Suprapubic skin (tissue), 4 donors: Measurements from ENCODE around the gene RAF1. TPM values are rescaled to one million over a fixed set of nuclear protein-coding genes. Genes with fewer than 3 reads are reported as not detected.

Source experiments
- DNase-seq, 2 donors: peaks; one replicate each; pipeline ENCODE4 v3.0.0-alpha.2; 2019; ENCODE audit warnings: low spot score in 2 of 2
- H3K27ac ChIP-seq: fragments of 200-600 bp; sonication (generic); one replicate; pipeline ENCODE4 v1.5.1; 2019
- H3K27me3 ChIP-seq: fragments of 200-600 bp; sonication (generic); one replicate; pipeline ENCODE4 v1.5.1; 2019
- H3K36me3 ChIP-seq: fragments of 200-600 bp; sonication (generic); one replicate; pipeline ENCODE4 v1.5.1; 2019
- H3K4me1 ChIP-seq: fragments of 200-600 bp; sonication (generic); one replicate; pipeline ENCODE4 v1.5.1; 2019
- H3K4me3 ChIP-seq: fragments of 200-600 bp; sonication (generic); one replicate; pipeline ENCODE4 v1.5.1; 2019; ENCODE audit warnings: mild to moderate bottlenecking
- H3K9me3 ChIP-seq: fragments of 200-600 bp; sonication (generic); one replicate; pipeline ENCODE4 v1.5.1; 2019
- CTCF ChIP-seq, 2 donors: fragments of 200-600 bp in 1 of 2; fragments of 450-650 bp in 1 of 2; sonication (generic) in 1 of 2; IDR thresholded peaks; one replicate each; pipeline ENCODE4 v1.5.1; 2016 to 2019; ENCODE audit warnings: antibody characterized with exemption in 2 of 2, mild to moderate bottlenecking in 1 of 2, moderate library complexity in 1 of 2
- EP300 ChIP-seq: sonication (generic); formaldehyde crosslinking; IDR thresholded peaks from one replicate; pipeline ENCODE4 v1.6.1; 2017; ENCODE audit warnings: antibody characterized with exemption
- POLR2A ChIP-seq, 2 donors: fragments of 450-650 bp; IDR thresholded peaks; one replicate each; pipeline ENCODE4 v1.6.1; 2017; ENCODE audit warnings: antibody characterized with exemption in 2 of 2, mild to moderate bottlenecking in 2 of 2, moderate library complexity in 2 of 2
- POLR2AphosphoS5 ChIP-seq, 3 donors: sonication (generic); formaldehyde crosslinking; IDR thresholded peaks; one replicate each; pipeline ENCODE4 v1.6.1; 2017; ENCODE audit warnings: antibody characterized with exemption in 3 of 3
- WGBS: methylation state at CpG from one replicate; pipeline ENCODE4 v1.1.5; 2018; 5-methylcytosine and 5-hydroxymethylcytosine counted together
- total RNA-seq, 4 donors: library from RNA; depleted of rRNA; stranded (reverse); fragments of >200 nt; gene quantifications; one replicate each; pipeline ENCODE4 v1.1.0, GENCODE V29; 2016

Gene RAF1
- total RNA-seq, 4 donors from 2014 or later = 96.3 to 155 (median 123) TPM

DNA sequence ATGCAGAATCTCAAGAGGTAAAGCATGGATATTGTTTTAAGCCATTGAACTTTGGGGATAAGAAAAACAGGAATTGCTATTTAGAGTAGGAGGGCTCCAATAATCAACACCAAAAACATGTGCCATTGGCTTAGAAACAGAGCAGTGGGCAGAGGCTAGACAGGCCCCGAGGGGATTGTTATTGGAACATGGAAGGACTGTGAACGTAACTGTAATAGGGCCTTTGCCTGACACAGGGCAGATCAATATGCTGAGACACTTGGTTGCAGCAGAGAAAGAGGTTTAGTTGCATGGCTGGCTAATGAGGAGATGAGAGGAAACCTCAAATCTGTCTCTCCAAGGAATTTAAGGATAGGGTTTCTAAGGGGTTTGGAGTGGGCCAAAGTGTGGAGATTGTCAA, 36.9 kb upstream of the RAF1 start:
- DNase-seq = no peak
- no peak overlapping the region for H3K4me3 ChIP-seq
- H3K27ac ChIP-seq = no peak overlapping the region
- TF ChIP-seq POLR2A (IDR thresholded peaks at IDR 0.05) = no peak
- TF ChIP-seq POLR2AphosphoS5 (IDR thresholded peaks at IDR 0.05) = no peak
- TF ChIP-seq CTCF (IDR thresholded peaks at IDR 0.05) = no peak
- no peak for TF ChIP-seq EP300
- 75% methylated on average over 2 of the region's 2 CpGs for WGBS
- H3K4me1 ChIP-seq = no peaks in the 10 kb centered on the region
- H3K27me3 ChIP-seq = no peaks in the 10 kb centered on the region
- H3K36me3 ChIP-seq = no peaks in the 10 kb centered on the region
- H3K9me3 ChIP-seq = no peaks in the 10 kb centered on the region

- no peaks in the 10 kb centered on the region for H3K27me3 ChIP-seq
- H3K36me3 ChIP-seq = no peaks in the 10 kb centered on the region
- TF ChIP-seq EP300 (no peak), POLR2A (IDR thresholded peaks at IDR 0.05) (no peak), POLR2AphosphoS5 (IDR thresholded peaks at IDR 0.05) (no peak), CTCF (IDR thresholded peaks at IDR 0.05) (no peak)
- H3K4me3 ChIP-seq = no peak overlapping the region
- H3K4me1 ChIP-seq = no peaks in the 10 kb centered on the region
- DNase-seq = no peak
- no peak overlapping the region for H3K27ac ChIP-seq
- no peaks in the 10 kb centered on the region for H3K9me3 ChIP-seq
- WGBS = 84% methylated on average over 2 of the region's 2 CpGs
Measured at GRCh38 chr3:12695916-12696315, 32.0 kb upstream of the RAF1 start.

- H3K9me3 ChIP-seq = no peaks in the 10 kb centered on the region
- H3K36me3 ChIP-seq = no peaks in the 10 kb centered on the region
- TF ChIP-seq POLR2AphosphoS5 (IDR thresholded peaks at IDR 0.05) (no peak), POLR2A (IDR thresholded peaks at IDR 0.05) (no peak), EP300 (no peak), CTCF (IDR thresholded peaks at IDR 0.05) (no peak)
- no peak overlapping the region for H3K4me3 ChIP-seq
- H3K4me1 ChIP-seq = no peaks in the 10 kb centered on the region
- no peaks in the 10 kb centered on the region for H3K27me3 ChIP-seq
- no peak overlapping the region for H3K27ac ChIP-seq
- WGBS = 98% methylated on average over 3 of the region's 3 CpGs
- no peak for DNase-seq
Measured at GRCh38 chr3:12695112-12695511, 31.2 kb upstream of the RAF1 start.

GRCh38 chr3:12692444-12692843, 28.5 kb upstream of the RAF1 start:
- Histone ChIP-seq H3K4me1 (no peaks in the 10 kb centered on the region), H3K9me3 (no peaks in the 10 kb centered on the region), H3K36me3 (no peaks in the 10 kb centered on the region), H3K27me3 (no peaks in the 10 kb centered on the region), H3K27ac (no peak overlapping the region), H3K4me3 (no peak overlapping the region)
- WGBS = 92% methylated on average over 8 of the region's 8 CpGs
- TF ChIP-seq POLR2A (IDR thresholded peaks at IDR 0.05) (no peak), POLR2AphosphoS5 (IDR thresholded peaks at IDR 0.05) (no peak), EP300 (no peak), CTCF (IDR thresholded peaks at IDR 0.05) (no peak)
- no peak for DNase-seq

DNA sequence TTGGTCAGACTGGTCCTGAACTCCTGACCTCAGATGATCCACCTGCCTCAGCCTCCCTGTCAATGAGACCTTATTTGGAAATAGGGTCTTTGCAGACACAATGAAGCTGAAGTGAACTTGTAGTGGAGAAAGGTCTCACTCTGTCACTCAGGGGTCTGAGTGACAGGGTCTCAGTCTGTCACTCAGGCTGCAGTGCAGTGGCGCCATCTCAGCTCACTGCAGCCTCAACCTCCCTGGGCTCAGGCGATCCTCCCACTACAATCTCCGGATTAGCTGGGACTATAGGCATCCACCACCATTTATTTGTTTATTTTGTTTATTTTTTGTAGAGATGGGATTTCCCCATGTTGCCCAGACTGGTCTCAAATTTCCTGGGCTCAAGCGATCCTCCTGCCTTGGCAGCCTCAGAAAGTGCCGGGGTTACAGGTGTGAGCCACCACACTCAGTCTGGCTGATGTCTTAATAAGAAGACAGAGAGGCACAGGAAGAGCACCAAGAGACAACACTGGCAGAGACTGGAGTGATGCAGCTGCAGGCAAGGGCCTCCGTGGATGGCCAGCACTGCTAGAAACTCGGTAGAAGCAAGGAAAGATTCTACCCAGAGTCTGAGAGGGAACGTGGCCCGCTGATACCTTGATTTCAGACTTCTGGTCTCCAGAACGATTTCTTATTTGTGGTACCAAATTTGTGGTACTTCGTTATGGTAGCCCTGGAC, 26.2 kb upstream of the RAF1 start:
- TF ChIP-seq CTCF (IDR thresholded peaks at IDR 0.05) (no peak), POLR2AphosphoS5 (IDR thresholded peaks at IDR 0.05) (no peak), POLR2A (IDR thresholded peaks at IDR 0.05) (no peak), EP300 (no peak)
- DNase-seq = no peak
- Histone ChIP-seq H3K27me3 (no peaks in the 10 kb centered on the region), H3K27ac (no peak overlapping the region), H3K4me3 (no peak overlapping the region), H3K4me1 (no peaks in the 10 kb centered on the region), H3K9me3 (no peaks in the 10 kb centered on the region), H3K36me3 (no peaks in the 10 kb centered on the region)
- 87% methylated on average over 11 of the region's 11 CpGs for WGBS
